Left lung (tissue), 10 donors: ENCODE data around the gene KLHL42. TPM values are rescaled to one million over a fixed set of nuclear protein-coding genes. Genes with fewer than 3 reads are reported as not detected.

Experiments used
- ATAC-seq: fragments of 200-7000 bp; cut with Tn5 transposase; one replicate; pipeline ENCODE4 v1.9.1; 2020; ENCODE audit warnings: moderate library complexity
- DNase-seq, 4 donors: peaks; one replicate each; pipeline ENCODE4 v3.0.0-alpha.2; 2013 to 2020
- H3K27ac ChIP-seq, 2 donors: fragments of 200-600 bp; sonication (generic) in 1 of 2; one replicate each; pipeline versions ENCODE4 v1.5.0 to v1.8.0; 2020 to 2021
- H3K27me3 ChIP-seq, 2 donors: fragments of 200-600 bp; sonication (generic) in 1 of 2; one replicate each; pipeline versions ENCODE4 v1.5.0 to v1.8.0; 2020 to 2021
- H3K36me3 ChIP-seq, 2 donors: fragments of 200-600 bp; sonication (generic) in 1 of 2; one replicate each; pipeline versions ENCODE4 v1.5.0 to v1.8.0; 2020 to 2021
- H3K4me1 ChIP-seq, 2 donors: fragments of 200-600 bp; one replicate each; pipeline ENCODE4 v1.8.0; 2021
- H3K4me3 ChIP-seq, 2 donors: fragments of 200-600 bp; sonication (generic) in 1 of 2; one replicate each; pipeline versions ENCODE4 v1.5.0 to v1.8.0; 2020 to 2021; ENCODE audit warnings: mild to moderate bottlenecking in 1 of 2
- H3K9me3 ChIP-seq, 2 donors: fragments of 200-600 bp; sonication (generic) in 1 of 2; one replicate each; pipeline versions ENCODE4 v1.5.0 to v1.8.0; 2020 to 2021
- intact Hi-C, 2 donors: fragments of 100-400 bp; cut with DNase I; formaldehyde crosslinking; loops; one replicate each; pipeline versions ENCODE4 v1.11.2 to v1.14.2; 2022
- polyA plus RNA-seq, 6 donors: library from polyadenylated mRNA; unstranded; fragments of 120-200 nt; gene quantifications; one replicate each; pipeline ENCODE4 v1.2.1, GENCODE V29; 2013; ENCODE audit not compliant: insufficient read length in 6 of 6
- total RNA-seq, 2 donors: library from RNA; stranded (reverse); fragmentation: NEBNext Ultra II Directional; extraction: Animal tissue kit (Norgen Biotek cat#: 25700); gene quantifications; one replicate each; pipeline ENCODE4 v1.2.1, GENCODE V29; 2021
- TF ChIP-seq, protein P1 (sequence below), 2 donors: fragments of 200-600 bp; sonication (generic) in 1 of 2; IDR thresholded peaks; one replicate each; pipeline versions ENCODE4 v1.5.0 to v1.8.0; 2021; ENCODE audit warnings: antibody characterized with exemption in 2 of 2
- donor health status: DM: no; HTN: yes; CAD: no.
- donor health status: DM: no; HTN: no; CAD: no.

The KLHL42 gene
- total and polyA plus RNA-seq, 8 donors, result 21.2 to 39.9 (median 34.9) TPM

DNA sequence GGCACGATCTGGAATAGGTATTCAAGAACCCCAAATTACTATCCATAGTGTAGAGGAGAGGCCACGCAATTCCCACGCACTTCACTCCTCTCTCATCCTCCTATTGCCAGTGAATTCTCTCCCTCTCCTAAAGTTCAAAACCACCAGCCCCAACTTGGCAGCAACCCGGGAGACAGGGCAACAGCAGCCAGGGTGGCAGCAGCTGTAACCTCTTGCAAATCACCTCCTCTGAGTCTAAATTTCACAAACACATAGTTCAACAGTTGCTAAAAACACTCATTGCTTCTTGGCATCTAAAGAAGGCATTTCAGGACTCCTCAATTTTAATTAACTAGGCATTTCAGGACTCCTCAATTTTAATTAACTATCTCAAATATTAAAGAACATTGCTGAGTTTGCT, 37.7 kb downstream of the KLHL42 start:
- Histone ChIP-seq H3K4me1 (peaks cover 6 to 12% of the 10 kb centered on the region in 2 donors), H3K27ac (no peak overlapping the region), H3K36me3 (no peaks in the 10 kb centered on the region), H3K4me3 (no peak overlapping the region), H3K9me3 (no peaks in the 10 kb centered on the region), H3K27me3 (no peaks in the 10 kb centered on the region)
- DNase-seq, result peak in 2 of 4 donors; percentile 60 to 61
- TF ChIP-seq, protein P1, sequence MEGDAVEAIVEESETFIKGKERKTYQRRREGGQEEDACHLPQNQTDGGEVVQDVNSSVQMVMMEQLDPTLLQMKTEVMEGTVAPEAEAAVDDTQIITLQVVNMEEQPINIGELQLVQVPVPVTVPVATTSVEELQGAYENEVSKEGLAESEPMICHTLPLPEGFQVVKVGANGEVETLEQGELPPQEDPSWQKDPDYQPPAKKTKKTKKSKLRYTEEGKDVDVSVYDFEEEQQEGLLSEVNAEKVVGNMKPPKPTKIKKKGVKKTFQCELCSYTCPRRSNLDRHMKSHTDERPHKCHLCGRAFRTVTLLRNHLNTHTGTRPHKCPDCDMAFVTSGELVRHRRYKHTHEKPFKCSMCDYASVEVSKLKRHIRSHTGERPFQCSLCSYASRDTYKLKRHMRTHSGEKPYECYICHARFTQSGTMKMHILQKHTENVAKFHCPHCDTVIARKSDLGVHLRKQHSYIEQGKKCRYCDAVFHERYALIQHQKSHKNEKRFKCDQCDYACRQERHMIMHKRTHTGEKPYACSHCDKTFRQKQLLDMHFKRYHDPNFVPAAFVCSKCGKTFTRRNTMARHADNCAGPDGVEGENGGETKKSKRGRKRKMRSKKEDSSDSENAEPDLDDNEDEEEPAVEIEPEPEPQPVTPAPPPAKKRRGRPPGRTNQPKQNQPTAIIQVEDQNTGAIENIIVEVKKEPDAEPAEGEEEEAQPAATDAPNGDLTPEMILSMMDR (IDR thresholded peaks at IDR 0.05), result no peak
- ATAC-seq, result no peak
- intact Hi-C loops, result loop anchor here in 1 of 2 donors (10.0 kb wide), 1 partner anchor 83 kb away; no protein-coding TSS in a partner anchor

DNA sequence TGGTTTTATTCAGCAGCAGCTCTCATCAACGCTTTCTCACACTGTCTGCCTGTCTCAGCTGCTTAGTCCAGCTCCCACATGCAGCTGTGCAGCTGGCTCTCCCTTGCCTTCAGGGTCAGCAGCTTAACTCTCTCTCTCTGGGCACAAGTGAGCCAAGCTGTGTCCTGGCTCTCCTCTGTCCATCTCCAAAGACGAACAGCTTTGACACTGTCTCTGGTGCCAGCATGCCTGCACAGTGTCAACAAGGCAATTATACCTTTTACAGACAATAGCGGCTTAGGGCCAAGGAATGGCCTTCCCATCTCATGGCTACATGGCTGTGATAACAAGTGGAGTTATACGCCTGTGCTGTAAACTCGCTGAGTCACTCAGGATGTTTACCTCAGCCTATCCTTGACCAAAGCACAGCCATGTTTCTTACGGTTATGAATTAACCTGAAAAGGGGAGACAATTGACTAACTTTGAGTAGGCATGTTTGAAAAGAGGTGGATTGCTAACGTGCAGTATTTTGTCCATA, 38.4 kb downstream of the KLHL42 start:
- Histone ChIP-seq H3K9me3 (no peaks in the 10 kb centered on the region), H3K27me3 (no peaks in the 10 kb centered on the region), H3K4me1 (peaks cover 6 to 12% of the 10 kb centered on the region in 2 donors), H3K27ac (no peak overlapping the region), H3K4me3 (no peak overlapping the region), H3K36me3 (no peaks in the 10 kb centered on the region)
- intact Hi-C loops, result loop anchor here in 1 of 2 donors (10.0 kb wide), 1 partner anchor 84 kb away; no protein-coding TSS in a partner anchor
- ATAC-seq, result peak; percentile 20
- peak in 1 of 4 donors; percentile 44 for DNase-seq
- TF ChIP-seq, protein P1 (IDR thresholded peaks at IDR 0.05), result no peak

DNA sequence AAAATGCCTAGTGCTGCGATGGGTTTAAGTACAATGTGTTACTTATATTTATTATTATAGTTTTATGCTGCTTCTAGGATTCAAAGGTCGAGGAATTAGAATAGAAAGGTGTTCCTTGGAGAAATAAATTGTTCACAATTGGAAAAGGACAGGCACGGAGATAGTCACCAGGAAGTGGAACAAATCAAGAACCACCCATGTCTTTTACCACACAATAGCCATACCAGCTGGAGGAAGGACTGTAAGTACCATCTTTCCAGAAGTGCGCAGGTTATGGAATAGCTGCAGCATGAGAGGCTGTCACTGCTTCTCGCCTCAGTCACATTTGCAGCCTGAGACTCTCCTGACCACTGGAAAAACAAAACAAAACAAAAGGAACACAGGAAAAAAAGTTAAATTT, 40.5 kb downstream of the KLHL42 start:
- H3K27me3 ChIP-seq, result no peaks in the 10 kb centered on the region
- ATAC-seq (no peak), DNase-seq (no peak)
- H3K27ac ChIP-seq, result no peak overlapping the region
- H3K9me3 ChIP-seq, result no peaks in the 10 kb centered on the region
- TF ChIP-seq, protein P1 (IDR thresholded peaks at IDR 0.05), result no peak
- no peak overlapping the region for H3K4me3 ChIP-seq
- no peaks in the 10 kb centered on the region for H3K36me3 ChIP-seq
- peaks cover 6 to 12% of the 10 kb centered on the region in 2 donors for H3K4me1 ChIP-seq
- intact Hi-C loops, result no loop called here

DNA sequence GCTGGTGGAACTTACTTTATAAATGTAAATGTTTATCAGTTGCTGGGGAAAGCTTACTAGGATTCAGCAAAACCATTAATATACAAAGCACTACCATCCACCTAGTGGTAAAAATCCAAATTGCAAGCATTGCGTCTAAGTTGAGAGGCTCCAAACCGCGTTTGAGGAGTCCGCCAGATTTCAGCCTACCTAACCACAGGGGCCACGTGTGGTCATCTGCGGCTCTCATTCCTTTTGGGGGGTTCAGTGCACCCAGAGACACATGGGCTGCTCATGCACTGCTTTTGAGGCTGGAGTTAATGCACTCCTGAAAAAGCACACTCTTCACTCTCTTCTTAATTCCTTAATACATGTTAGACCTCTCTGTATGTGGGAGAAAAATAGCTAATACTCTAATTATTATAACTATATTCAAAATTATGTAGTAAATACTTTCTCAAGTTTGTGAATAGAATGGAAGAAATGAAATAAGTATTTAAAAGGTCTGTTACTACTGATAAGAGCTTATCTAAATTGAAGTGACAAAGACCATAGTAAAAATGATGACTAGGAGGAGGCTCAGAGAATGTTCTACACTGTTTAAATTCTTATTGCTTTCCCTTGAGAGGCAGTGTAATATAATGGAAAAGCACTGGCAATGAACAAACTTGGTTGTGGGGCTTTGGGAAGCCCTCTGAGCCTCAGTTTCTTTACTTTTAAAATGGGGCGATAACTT, 41.4 kb downstream of the KLHL42 start:
- Histone ChIP-seq H3K9me3 (no peaks in the 10 kb centered on the region), H3K27ac (no peak overlapping the region), H3K36me3 (no peaks in the 10 kb centered on the region), H3K4me3 (no peak overlapping the region), H3K4me1 (peaks cover 6 to 12% of the 10 kb centered on the region in 2 donors), H3K27me3 (no peaks in the 10 kb centered on the region)
- ATAC-seq, result peak; percentile 89
- intact Hi-C loops, result no loop called here
- peak in 2 of 4 donors; percentile 66 to 78 for DNase-seq
- TF ChIP-seq, protein P1 (IDR thresholded peaks at IDR 0.05), result peak; percentile 76 to 81

DNA sequence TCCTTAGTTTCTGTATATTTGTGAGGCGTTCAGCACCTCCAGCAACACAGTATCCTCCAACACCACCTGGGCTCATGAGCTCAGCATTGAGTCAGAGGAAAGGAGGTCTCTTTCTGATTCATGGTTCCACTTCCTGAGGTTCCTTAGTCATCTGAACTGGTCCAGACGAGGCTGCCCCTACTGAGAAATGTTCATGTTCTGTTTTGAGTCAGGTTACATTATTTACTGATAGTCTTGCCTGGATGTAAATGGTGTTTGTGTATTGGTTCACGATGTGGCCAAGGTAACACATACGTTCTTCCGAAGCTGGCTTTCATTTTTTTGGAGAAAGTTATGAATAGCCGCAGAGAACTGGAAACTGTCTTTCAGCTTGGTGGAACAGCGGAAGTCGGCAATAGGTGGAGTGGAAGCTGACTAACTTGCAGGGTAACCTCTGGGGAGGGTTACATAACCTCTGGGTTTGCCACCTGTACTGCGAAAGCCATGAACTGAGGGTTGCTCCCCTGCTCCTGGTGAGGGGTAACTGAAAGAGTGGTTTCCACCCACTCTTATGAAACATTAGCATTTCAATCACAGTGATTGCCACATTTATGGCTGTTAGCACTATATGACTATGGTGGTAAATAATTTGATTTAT, 42.2 kb downstream of the KLHL42 start:
- H3K27ac ChIP-seq, result no peak overlapping the region
- intact Hi-C loops, result no loop called here
- ATAC-seq, result peak; percentile 44

More for the DNA sequence above, 42.2 kb downstream of the KLHL42 start:
- no peak for DNase-seq
- Histone ChIP-seq H3K27me3 (no peaks in the 10 kb centered on the region), H3K4me3 (no peak overlapping the region), H3K9me3 (no peaks in the 10 kb centered on the region), H3K36me3 (no peaks in the 10 kb centered on the region), H3K4me1 (peaks cover 6 to 12% of the 10 kb centered on the region in 2 donors)
- TF ChIP-seq, protein P1 (IDR thresholded peaks at IDR 0.05), result no peak
